Left ventricle myocardium inferior (tissue), 1 donor: ENCODE results near the gene BACH2. TPM values are rescaled to one million over a fixed set of nuclear protein-coding genes. Genes with fewer than 3 reads are reported as not detected.

Experiments used
- DNase-seq: peaks from one replicate; pipeline ENCODE4 v3.0.0-alpha.2; 2020
- H3K27ac ChIP-seq: fragments of 200-600 bp; replicated peaks from 2 replicates; pipeline ENCODE4 v1.8.0; 2021
- H3K27me3 ChIP-seq: fragments of 200-600 bp; 2 replicates; pipeline ENCODE4 v1.8.0; 2021; ENCODE audit warnings: low read depth
- H3K36me3 ChIP-seq: fragments of 200-600 bp; 2 replicates; pipeline ENCODE4 v1.8.0; 2021
- H3K4me1 ChIP-seq: fragments of 200-600 bp; 2 replicates; pipeline ENCODE4 v1.8.0; 2021
- H3K4me3 ChIP-seq: fragments of 200-600 bp; 2 replicates; pipeline ENCODE4 v1.8.0; 2021; ENCODE audit warnings: mild to moderate bottlenecking, moderate library complexity
- H3K9me3 ChIP-seq: fragments of 200-600 bp; replicated peaks from 2 replicates; pipeline ENCODE4 v1.8.0; 2021
- CTCF ChIP-seq: fragments of 200-600 bp; IDR thresholded peaks from 2 replicates; pipeline ENCODE4 v1.8.0; 2021; ENCODE audit warnings: antibody characterized with exemption, mild to moderate bottlenecking, borderline replicate concordance
- intact Hi-C: fragments of 100-400 bp; cut with micrococcal nuclease; formaldehyde crosslinking; loops from one replicate; pipeline ENCODE4 v1.11.0; 2022
- total RNA-seq: library from RNA; stranded (reverse); fragmentation: NEBNext Ultra II Directional; extraction: Animal tissue kit (Norgen Biotek cat#: 25700); gene quantifications from one replicate; pipeline ENCODE4 v1.2.1, GENCODE V29; 2021
- donor health status: DM: no; HTN: yes; CAD: no; lungs with severe emphysema.

The BACH2 gene
- total RNA-seq, 1 donor from 2014 or later = 1.5 TPM

DNA sequence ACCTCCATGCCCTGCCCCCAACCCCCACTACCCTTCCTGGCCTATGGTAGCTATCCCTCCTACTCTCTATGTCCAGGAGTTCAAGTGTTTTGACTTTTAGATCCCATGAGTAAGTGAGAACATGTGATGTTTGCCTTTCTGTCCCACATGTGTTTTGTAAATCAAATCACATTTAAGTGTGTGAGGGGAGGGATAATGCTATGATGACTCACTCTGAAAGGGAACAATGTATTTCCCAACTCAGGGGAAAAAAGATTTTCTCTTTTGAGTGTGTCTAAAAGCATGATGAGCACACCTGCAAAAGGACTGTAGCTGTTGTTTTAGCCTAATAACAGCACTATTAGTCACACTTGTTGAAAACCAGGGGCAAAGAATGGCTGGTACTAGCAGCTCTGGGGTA, 208.6 kb downstream of the BACH2 start:
- no peaks in the 10 kb centered on the region for H3K27me3 ChIP-seq

GRCh38 chr6:90087106-90087833, 209.4 kb downstream of the BACH2 start:
- H3K27me3 ChIP-seq = no peaks in the 10 kb centered on the region
- H3K4me1 ChIP-seq = peaks cover 9% of the 10 kb centered on the region
- no peak for TF ChIP-seq CTCF
- H3K9me3 ChIP-seq = no peaks in the 10 kb centered on the region
- intact Hi-C loops = no loop called here
- no peak for DNase-seq
- peaks cover 3% of the 10 kb centered on the region for H3K36me3 ChIP-seq
- H3K4me3 ChIP-seq = no peak overlapping the region
- H3K27ac ChIP-seq = no peak overlapping the region

More for the DNA sequence above, 208.6 kb downstream of the BACH2 start:
- peaks cover 3% of the 10 kb centered on the region for H3K36me3 ChIP-seq
- H3K4me1 ChIP-seq = peaks cover 9% of the 10 kb centered on the region
- no peak for TF ChIP-seq CTCF
- intact Hi-C loops = no loop called here
- no peak for DNase-seq
- no peaks in the 10 kb centered on the region for H3K9me3 ChIP-seq
- H3K27ac ChIP-seq = no peak overlapping the region
- H3K4me3 ChIP-seq = no peak overlapping the region

GRCh38 chr6:90086517-90086916, 210.1 kb downstream of the BACH2 start:
- intact Hi-C loops = no loop called here
- no peak for TF ChIP-seq CTCF
- no peak overlapping the region for H3K27ac ChIP-seq

GRCh38 chr6:90083891-90084290, 212.8 kb downstream of the BACH2 start:
- Histone ChIP-seq H3K9me3 (no peaks in the 10 kb centered on the region), H3K36me3 (peaks cover 3% of the 10 kb centered on the region), H3K27ac (no peak overlapping the region), H3K4me1 (peaks cover 9% of the 10 kb centered on the region), H3K27me3 (no peaks in the 10 kb centered on the region), H3K4me3 (no peak overlapping the region)
- intact Hi-C loops = no loop called here
- no peak for TF ChIP-seq CTCF
- DNase-seq = no peak

More at GRCh38 chr6:90086517-90086916, 210.1 kb downstream of the BACH2 start:
- H3K9me3 ChIP-seq = no peaks in the 10 kb centered on the region
- no peak overlapping the region for H3K4me3 ChIP-seq
- DNase-seq = no peak
- H3K4me1 ChIP-seq = peaks cover 9% of the 10 kb centered on the region
- H3K36me3 ChIP-seq = peaks cover 3% of the 10 kb centered on the region
- H3K27me3 ChIP-seq = no peaks in the 10 kb centered on the region

GRCh38 chr6:90082847-90083246, 213.8 kb downstream of the BACH2 start:
- H3K9me3 ChIP-seq = no peaks in the 10 kb centered on the region
- H3K27me3 ChIP-seq = no peaks in the 10 kb centered on the region
- intact Hi-C loops = no loop called here
- H3K4me1 ChIP-seq = peaks cover 3% of the 10 kb centered on the region
- H3K36me3 ChIP-seq = no peaks in the 10 kb centered on the region
- TF ChIP-seq CTCF = no peak
- H3K27ac ChIP-seq = no peak overlapping the region
- H3K4me3 ChIP-seq = no peak overlapping the region
- DNase-seq = no peak
